Astrocyte (in vitro differentiated cells and primary cell): ENCODE data around the gene SLC22A9. TPM values are rescaled to one million over a fixed set of nuclear protein-coding genes. Genes with fewer than 3 reads are reported as not detected.

Experiments
- DNase-seq: peaks from one replicate; pipeline ENCODE4 v3.0.0-alpha.2; 2010; ENCODE audit warnings: low read depth
- FAIRE-seq: peaks from 2 replicates; lab custom pipeline; 2011; peaks lifted over from hg19 to GRCh38; lab: Jason Lieb, UNC
- H2AFZ ChIP-seq: 2 replicates; pipeline ENCODE4 v1.6.0; 2012; ENCODE audit warnings: low read depth, low read length, inconsistent platforms
- H3K27ac ChIP-seq: 2 replicates; pipeline ENCODE4 v1.5.1; 2011; ENCODE audit warnings: low read depth, low read length, inconsistent platforms
- H3K27me3 ChIP-seq: 2 replicates; pipeline ENCODE4 v1.6.0; 2011; ENCODE audit warnings: low read length, inconsistent platforms; ENCODE audit not compliant: insufficient read depth
- H3K36me3 ChIP-seq: 2 replicates; pipeline ENCODE4 v1.5.1; 2011; ENCODE audit warnings: low read length, inconsistent platforms; ENCODE audit not compliant: insufficient read depth
- H3K4me1 ChIP-seq: 2 replicates; pipeline ENCODE4 v1.5.1; 2011; ENCODE audit warnings: low read length, inconsistent platforms; ENCODE audit not compliant: insufficient read depth
- H3K4me2 ChIP-seq: 2 replicates; pipeline ENCODE4 v1.6.0; 2012; ENCODE audit warnings: low read length, inconsistent platforms
- H3K4me3 ChIP-seq: 2 replicates; pipeline ENCODE4 v1.5.1; 2011; ENCODE audit warnings: low read depth, mild to moderate bottlenecking, low read length, inconsistent platforms; ENCODE audit not compliant: insufficient read depth
- H3K79me2 ChIP-seq: 2 replicates; pipeline ENCODE4 v1.6.0; 2012; ENCODE audit warnings: mild to moderate bottlenecking, low read length, inconsistent platforms; ENCODE audit not compliant: insufficient read depth
- H3K9ac ChIP-seq: 2 replicates; pipeline ENCODE4 v1.6.0; 2012; ENCODE audit warnings: mild to moderate bottlenecking, low read length, inconsistent platforms
- H3K9me3 ChIP-seq: 2 replicates; pipeline ENCODE4 v1.5.1; 2012; ENCODE audit warnings: low read depth, mild to moderate bottlenecking, low read length, inconsistent platforms; ENCODE audit not compliant: insufficient read depth
- H4K20me1 ChIP-seq: 2 replicates; pipeline ENCODE4 v1.6.0; 2012; ENCODE audit warnings: low read length, inconsistent platforms; ENCODE audit not compliant: insufficient read depth
- H3K27ac Mint-ChIP-seq: one replicate; pipeline ENCODE4 v1.8.0; 2021; ENCODE audit warnings: mild to moderate bottlenecking, mixed read lengths; ENCODE audit not compliant: unreplicated experiment
- H3K27me3 Mint-ChIP-seq: one replicate; pipeline ENCODE4 v1.8.0; 2021; ENCODE audit warnings: low read depth, mixed read lengths; ENCODE audit not compliant: unreplicated experiment
- H3K36me3 Mint-ChIP-seq: one replicate; pipeline ENCODE4 v1.8.0; 2021; ENCODE audit warnings: low read depth, mixed read lengths; ENCODE audit not compliant: unreplicated experiment
- H3K4me1 Mint-ChIP-seq: one replicate; pipeline ENCODE4 v1.8.0; 2021; ENCODE audit warnings: low read depth, mixed read lengths; ENCODE audit not compliant: unreplicated experiment
- H3K4me3 Mint-ChIP-seq: one replicate; pipeline ENCODE4 v1.8.0; 2021; ENCODE audit warnings: mild to moderate bottlenecking, moderate library complexity, mixed read lengths; ENCODE audit not compliant: unreplicated experiment
- H3K9me3 Mint-ChIP-seq: one replicate; pipeline ENCODE4 v1.8.0; 2021; ENCODE audit warnings: mild to moderate bottlenecking, mixed read lengths; ENCODE audit not compliant: unreplicated experiment
- CTCF ChIP-seq: IDR thresholded peaks from 2 replicates; pipeline ENCODE4 v1.5.1; 2011; ENCODE audit warnings: low read depth, mild to moderate bottlenecking, inconsistent platforms, low read length, moderate library complexity; ENCODE audit not compliant: insufficient read depth
- EZH2 ChIP-seq: IDR thresholded peaks from 2 replicates; pipeline ENCODE4 v1.6.1; 2012; ENCODE audit warnings: mild to moderate bottlenecking, low read length, inconsistent platforms; ENCODE audit not compliant: insufficient read depth
- total RNA-seq: library from RNA; stranded (reverse); gene quantifications from 2 replicates; pipeline ENCODE4 v1.2.1, GENCODE V29; 2021

Gene SLC22A9
- total RNA-seq, 1 donor from 2014 or later, result not detected

DNA sequence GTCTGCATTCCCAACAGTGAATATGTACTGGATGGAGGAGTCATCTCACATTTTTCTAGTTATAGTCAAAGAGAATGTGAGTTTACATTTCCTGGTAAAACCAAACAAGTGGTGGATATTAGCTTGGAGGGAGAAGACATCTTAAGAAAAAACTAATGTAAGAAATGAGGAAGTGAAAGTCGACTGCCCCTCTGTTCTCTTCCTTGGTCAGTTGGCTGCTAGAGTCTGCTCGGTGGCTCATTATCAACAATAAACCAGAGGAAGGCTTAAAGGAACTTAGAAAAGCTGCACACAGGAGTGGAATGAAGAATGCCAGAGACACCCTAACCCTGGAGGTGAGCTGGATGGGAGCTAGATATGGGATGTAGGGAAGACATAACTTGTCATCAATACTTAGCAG is 5.8 kb downstream of the SLC22A9 start:
- DNase-seq, result no peak
- no peak for FAIRE-seq

GRCh38 chr11:63380130-63380529 is 10.5 kb downstream of the SLC22A9 start:
- TF ChIP-seq EZH2, result no peak
- no peak for TF ChIP-seq CTCF
- Mint-ChIP-seq H3K4me3 (no peak overlapping the region), H3K27ac (no peak overlapping the region), H3K4me1 (no peaks in the 10 kb centered on the region), H3K27me3 (no peaks in the 10 kb centered on the region), H3K9me3 (no peaks in the 10 kb centered on the region), H3K36me3 (no peaks in the 10 kb centered on the region)
- Histone ChIP-seq H3K4me2 (no peak overlapping the region), H3K9ac (no peak overlapping the region), H3K36me3 (no peaks in the 10 kb centered on the region), H3K4me1 (no peaks in the 10 kb centered on the region), H3K9me3 (no peaks in the 10 kb centered on the region), H4K20me1 (no peaks in the 10 kb centered on the region), H3K79me2 (no peaks in the 10 kb centered on the region), H3K27ac (no peak overlapping the region), H2AFZ (no peak overlapping the region), H3K4me3 (no peak overlapping the region), H3K27me3 (no peaks in the 10 kb centered on the region)
- no peak for FAIRE-seq
- no peak for DNase-seq

More for the DNA sequence above, 5.8 kb downstream of the SLC22A9 start:
- H3K79me2 ChIP-seq, result no peaks in the 10 kb centered on the region
- TF ChIP-seq EZH2, result no peak
- no peak for TF ChIP-seq CTCF
- H3K27ac ChIP-seq, result no peak overlapping the region
- no peaks in the 10 kb centered on the region for H3K4me1 ChIP-seq
- no peaks in the 10 kb centered on the region for H4K20me1 ChIP-seq
- no peak overlapping the region for H3K9ac ChIP-seq
- no peak overlapping the region for H3K4me2 ChIP-seq
- no peaks in the 10 kb centered on the region for H3K4me1 Mint-ChIP-seq
- no peak overlapping the region for H2AFZ ChIP-seq
- no peaks in the 10 kb centered on the region for H3K36me3 ChIP-seq
- H3K36me3 Mint-ChIP-seq, result no peaks in the 10 kb centered on the region
- no peaks in the 10 kb centered on the region for H3K9me3 ChIP-seq
- no peak overlapping the region for H3K4me3 Mint-ChIP-seq
- H3K9me3 Mint-ChIP-seq, result no peaks in the 10 kb centered on the region
- no peak overlapping the region for H3K4me3 ChIP-seq
- H3K27me3 Mint-ChIP-seq, result peaks cover 4% of the 10 kb centered on the region
- H3K27ac Mint-ChIP-seq, result no peak overlapping the region
- H3K27me3 ChIP-seq, result no peaks in the 10 kb centered on the region

GRCh38 chr11:63395697-63396096 is 26.1 kb downstream of the SLC22A9 start:
- Mint-ChIP-seq H3K4me1 (no peaks in the 10 kb centered on the region), H3K27ac (no peak overlapping the region), H3K4me3 (no peak overlapping the region), H3K9me3 (peaks cover 2% of the 10 kb centered on the region), H3K36me3 (no peaks in the 10 kb centered on the region), H3K27me3 (no peaks in the 10 kb centered on the region)
- H3K4me3 ChIP-seq, result no peak overlapping the region
- FAIRE-seq (no peak), DNase-seq (no peak)
- no peak overlapping the region for H3K9ac ChIP-seq
- H3K4me1 ChIP-seq, result no peaks in the 10 kb centered on the region
- H2AFZ ChIP-seq, result no peak overlapping the region
- no peaks in the 10 kb centered on the region for H3K36me3 ChIP-seq
- H3K9me3 ChIP-seq, result no peaks in the 10 kb centered on the region
- H3K27me3 ChIP-seq, result no peaks in the 10 kb centered on the region
- H4K20me1 ChIP-seq, result no peaks in the 10 kb centered on the region
- H3K4me2 ChIP-seq, result no peak overlapping the region
- TF ChIP-seq EZH2, result no peak
- TF ChIP-seq CTCF, result no peak
- H3K27ac ChIP-seq, result no peak overlapping the region
- no peaks in the 10 kb centered on the region for H3K79me2 ChIP-seq
